MV-4-11 (cell line): ENCODE measurements around the gene BMPER.

Source experiments
- DNase-seq: peaks from one replicate; lab custom pipeline; 2025; lab: John Stamatoyannopoulos, UW

The BMPER gene

DNA sequence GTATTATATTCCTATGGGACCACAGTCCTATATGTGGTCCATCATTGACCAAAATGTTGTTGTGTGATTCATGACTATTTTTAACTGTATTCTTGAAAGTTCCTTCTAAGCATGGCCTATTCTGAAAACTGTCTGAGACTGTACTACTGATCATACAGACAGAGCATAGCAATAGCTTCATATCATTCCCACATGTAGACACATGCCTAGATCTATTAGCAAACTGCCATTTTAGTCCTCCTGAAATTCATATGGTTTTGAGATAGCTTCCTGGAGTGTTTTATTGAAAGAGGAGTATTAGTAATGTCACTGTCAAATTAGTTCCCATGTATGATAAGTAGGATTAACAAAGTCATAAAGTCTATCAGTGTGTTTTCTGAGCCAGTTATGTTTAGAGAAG is 157.5 kb downstream of the BMPER start:
- DNase-seq = no peak

- no peak for DNase-seq
These were observed 159.3 kb downstream of the BMPER start for GRCh38 chr7:34064519-34065158.

GRCh38 chr7:34066411-34066810 is 161.1 kb downstream of the BMPER start:
- DNase-seq = no peak

DNA sequence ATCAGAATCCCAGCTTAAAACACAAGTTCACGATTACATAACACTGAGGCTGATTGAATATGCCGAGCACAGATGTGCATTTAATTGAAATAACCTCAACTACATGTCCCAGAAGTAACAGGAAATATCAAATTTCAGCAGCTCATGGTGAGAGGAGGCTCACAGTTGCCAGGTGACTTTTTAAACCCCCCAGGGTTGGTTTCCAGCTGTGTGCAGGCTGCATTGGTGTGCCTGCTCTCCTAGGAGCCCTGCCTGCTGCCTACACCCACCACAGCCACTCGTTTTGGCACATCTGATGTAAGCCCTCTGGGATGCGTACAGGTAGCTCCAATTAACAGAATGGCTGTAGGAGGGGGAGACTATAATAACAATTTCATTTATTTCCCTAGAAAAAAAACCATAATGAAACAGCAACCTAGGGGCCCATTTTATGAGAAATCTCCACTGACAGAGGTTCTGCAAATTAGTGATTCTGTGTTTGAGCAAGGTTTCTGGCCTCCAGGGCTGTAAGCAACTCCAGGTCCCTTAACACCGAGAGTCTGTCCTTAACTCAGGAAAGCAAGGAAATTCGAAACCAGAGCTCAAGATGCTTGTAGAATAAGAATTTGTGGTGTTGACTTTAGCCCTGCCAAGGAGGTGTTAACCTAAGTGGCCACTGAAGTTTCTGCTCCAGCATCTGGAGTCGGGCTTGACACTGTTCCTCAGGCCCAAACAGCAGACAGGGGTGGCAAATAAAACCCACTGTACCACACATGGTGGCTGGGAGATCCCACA is 161.9 kb downstream of the BMPER start:
- no peak for DNase-seq

- DNase-seq = no peak
These were observed 164.3 kb downstream of the BMPER start for GRCh38 chr7:34069676-34070075.

DNA sequence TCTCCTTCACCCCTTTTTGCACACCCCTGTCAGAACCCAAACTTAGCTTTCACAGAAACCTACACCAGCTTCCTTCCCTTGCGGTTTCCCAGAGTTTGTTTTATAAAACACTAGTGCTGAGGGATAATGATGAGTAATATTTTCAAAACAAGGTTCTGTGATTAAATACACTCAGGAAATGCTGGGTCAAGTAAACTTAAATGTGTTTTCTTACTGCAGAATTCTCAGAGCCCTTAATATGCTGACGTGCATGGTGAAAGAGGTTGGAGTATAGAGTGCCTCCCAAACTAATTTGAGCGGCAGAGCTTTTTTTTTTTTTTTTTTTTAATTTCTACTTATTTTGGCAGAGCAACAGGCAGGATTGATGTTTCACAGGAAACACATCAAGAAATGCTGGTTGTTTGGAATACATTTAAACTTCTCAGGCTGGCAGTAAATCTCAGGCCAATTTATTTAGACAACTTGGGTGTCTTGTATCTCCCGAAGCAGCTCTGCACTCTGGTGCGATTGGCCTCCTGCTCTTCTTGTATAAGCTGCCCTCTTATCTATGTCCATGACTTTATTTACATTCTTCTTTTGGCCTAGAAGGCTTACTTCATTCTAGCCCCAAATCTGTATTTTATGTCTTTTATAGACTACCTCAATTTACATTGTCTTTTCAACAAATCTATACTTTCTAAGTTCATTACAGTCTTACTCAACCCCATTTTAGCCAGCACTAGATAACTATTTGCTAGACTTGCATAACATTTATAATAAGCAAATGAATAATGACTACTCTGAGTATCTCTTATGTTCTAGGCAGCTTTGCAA is 165.4 kb downstream of the BMPER start:
- DNase-seq = no peak

- no peak for DNase-seq
These were observed 168.3 kb downstream of the BMPER start for GRCh38 chr7:34073676-34074075.

- DNase-seq = no peak
These were observed 169.1 kb downstream of the BMPER start for GRCh38 chr7:34074421-34074820.

DNA sequence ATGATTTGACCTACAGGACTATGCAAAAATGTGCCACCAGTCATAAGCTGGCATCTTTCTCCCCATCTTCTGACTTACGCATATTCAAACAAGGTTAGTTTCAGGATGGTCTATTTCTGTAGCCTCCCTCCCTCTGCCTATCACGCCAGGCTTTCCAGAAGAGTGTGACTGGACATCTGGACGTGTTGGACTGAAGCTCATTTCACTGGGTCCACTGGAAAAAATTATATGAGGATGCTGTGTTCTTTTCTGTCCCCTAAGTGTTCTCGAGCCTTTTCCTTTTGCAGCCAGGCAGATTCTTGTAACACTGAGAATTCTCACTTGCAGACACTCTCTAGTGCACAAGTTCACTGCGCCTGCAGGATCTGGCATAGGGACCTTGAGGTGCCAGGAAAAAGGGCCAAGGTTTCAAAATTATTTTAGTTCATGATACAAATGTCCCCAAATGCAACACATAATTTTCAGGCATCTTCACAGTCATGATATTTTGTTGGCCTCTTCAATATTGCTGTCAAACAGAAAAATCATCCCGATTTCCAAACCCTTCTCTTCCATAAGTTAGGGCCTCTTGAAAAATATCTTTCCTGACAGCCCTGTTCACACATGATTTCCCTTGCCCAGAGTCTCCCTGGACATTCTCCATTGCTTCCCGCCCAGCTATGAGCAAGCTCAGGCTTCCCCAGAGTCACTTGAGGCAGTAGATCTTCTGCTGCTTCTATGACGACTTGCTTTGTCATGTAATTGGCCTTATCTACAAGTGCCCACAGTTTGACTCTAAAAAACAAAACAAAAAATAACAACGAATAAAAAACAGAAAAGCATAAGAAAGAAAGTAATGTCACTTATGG is 170.4 kb downstream of the BMPER start:
- no peak for DNase-seq

DNA sequence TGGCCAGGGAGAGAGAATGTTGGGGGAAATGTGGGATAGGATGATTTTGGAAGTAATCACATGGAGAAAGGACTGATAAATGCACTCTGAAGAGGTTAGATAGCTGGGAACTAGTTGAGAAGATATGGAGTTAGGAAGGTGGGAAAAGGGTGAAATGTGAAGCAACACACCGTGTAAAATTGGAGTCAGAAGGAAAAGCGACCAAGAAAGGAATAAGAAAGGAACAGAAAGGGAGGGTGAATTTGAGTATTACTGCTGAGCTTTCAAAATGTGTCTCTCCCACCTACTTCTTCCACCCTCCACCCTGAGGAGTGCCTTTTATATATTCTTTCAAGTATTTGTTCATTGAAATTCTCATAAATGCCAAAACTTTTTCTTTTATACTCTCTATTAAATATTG is 171.8 kb downstream of the BMPER start:
- no peak for DNase-seq

GRCh38 chr7:34078864-34079263 is 173.5 kb downstream of the BMPER start:
- DNase-seq = no peak

DNA sequence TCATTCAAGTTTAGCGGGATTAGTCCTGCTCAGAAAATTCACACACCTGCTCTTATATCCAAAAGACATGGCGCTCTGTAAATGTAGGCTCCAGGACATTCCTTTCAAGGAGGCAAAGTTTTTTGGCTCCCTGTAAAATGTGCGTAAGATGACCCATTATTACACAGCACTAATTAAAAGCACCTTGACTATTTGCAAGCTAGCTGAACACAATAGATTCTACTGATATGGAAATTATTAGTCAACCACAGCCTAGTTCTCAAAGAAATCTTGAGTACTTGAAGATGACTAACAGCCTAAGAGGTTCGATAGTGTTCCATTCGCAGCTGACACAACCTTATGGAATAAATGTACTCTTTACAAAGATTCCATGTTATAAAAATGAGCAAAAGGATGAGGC is 175.2 kb downstream of the BMPER start:
- no peak for DNase-seq

GRCh38 chr7:34081935-34082334 is 176.6 kb downstream of the BMPER start:
- no peak for DNase-seq

DNA sequence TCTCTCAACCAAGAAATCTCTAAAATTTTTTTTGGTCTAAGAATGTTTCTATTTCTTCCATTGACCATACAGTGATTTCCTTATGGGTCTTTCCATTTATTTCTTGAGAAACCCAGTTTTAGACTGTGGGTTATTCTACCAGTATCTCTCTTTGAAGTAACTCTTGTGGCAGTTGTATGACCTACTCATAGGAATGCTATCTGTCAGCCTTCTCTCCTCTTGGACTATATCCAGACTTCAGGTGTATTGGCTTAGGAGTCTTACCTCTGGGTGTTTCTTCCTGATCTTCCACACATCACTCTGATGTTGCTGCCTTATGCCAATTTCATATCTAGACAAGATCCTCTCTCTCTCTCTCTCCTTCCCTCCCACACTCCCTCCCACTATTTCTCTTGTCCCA is 178.1 kb downstream of the BMPER start:
- DNase-seq = no peak

DNA sequence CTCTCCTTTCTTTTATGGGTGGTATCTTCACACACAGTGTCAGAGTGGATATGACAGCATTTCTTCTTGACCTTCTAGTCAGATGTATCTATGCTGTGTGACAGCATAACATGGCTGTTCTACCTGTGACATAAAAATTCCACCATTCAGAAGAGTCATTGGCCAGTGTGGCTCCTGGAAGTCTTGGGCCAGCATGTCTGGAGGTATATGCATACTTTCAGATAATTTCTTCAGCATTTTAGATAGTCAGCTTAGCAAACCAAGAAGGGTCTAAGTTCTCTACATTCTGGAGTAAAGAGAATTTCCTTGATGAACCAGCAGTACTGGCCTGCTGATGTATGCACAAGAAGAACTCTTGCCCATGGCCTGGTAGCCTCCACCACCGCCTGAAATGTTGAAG is 179.3 kb downstream of the BMPER start:
- DNase-seq = no peak

DNA sequence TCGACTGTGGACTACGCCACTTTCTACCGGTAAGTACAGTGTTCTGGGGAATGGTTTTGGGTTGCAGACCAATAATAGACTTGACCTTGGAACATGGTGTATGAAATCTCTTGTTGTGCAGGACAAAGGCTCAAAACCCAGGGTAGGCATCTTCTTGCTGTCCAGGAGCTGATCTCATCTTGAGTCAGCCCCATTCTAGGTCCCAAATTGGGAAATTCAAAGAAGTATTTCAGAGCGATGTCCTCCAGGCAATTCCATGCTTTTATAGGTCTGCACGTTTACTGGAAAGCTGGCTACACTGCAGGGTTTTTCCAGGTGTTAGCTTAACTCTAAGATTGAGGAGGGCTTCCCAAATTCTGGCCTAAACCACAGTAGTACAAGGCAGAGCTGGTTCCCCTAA is 180.7 kb downstream of the BMPER start:
- no peak for DNase-seq

DNA sequence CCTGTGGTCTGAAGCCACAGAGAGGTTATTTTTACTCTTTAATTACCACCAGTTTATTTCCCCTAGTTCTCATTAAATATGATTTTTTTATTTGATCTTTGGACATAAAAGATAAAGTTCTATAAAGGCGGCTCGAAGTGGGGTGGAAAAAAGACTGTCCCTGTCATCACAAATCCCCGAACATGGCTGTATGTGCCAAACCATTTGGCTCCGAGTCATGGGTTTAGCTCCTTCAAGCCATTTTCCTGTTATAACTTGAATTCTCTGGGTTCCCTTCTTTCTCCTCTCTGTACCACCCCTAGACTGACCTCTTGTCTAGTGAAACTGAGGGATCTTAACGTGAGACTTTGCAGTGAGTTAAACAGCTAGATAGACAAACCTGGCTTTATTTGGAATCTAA is 181.6 kb downstream of the BMPER start:
- no peak for DNase-seq

GRCh38 chr7:34087892-34088891 is 182.9 kb downstream of the BMPER start:
- DNase-seq = no peak

GRCh38 chr7:34090816-34091215 is 185.5 kb downstream of the BMPER start:
- no peak for DNase-seq

GRCh38 chr7:34091321-34091917 is 186.1 kb downstream of the BMPER start:
- DNase-seq = peak; percentile 36
